Small intestine (tissue), 7 donors: ENCODE data around the gene HLA-DMA. TPM values are rescaled to one million over a fixed set of nuclear protein-coding genes. Genes with fewer than 3 reads are reported as not detected.
"Not testable (repeated sequence)": the region's sequence is repeated elsewhere in the genome, so short reads cannot be mapped to it uniquely, and the experiment has no call there.

Experiments used
- DNase-seq, 2 donors: peaks; one replicate each; pipeline versions ENCODE4 v3.0.0 to v3.0.0-alpha.2; 2013
- FAIRE-seq: peaks from 2 replicates; lab custom pipeline; 2012; peaks lifted over from hg19 to GRCh38; lab: Jason Lieb, UNC
- H3K27ac ChIP-seq, 3 donors: one replicate each; pipeline ENCODE4 v1.5.1; 2013; ENCODE audit warnings: low read length in 2 of 3, mild to moderate bottlenecking in 2 of 3, control low read depth in 1 of 3, inconsistent platforms in 1 of 3, low read depth in 1 of 3, moderate library complexity in 1 of 3
- H3K27me3 ChIP-seq, 3 donors: one replicate each; pipeline ENCODE4 v1.6.1; 2013; ENCODE audit warnings: low read length in 3 of 3, inconsistent platforms in 1 of 3; ENCODE audit not compliant: control insufficient read depth in 3 of 3, insufficient read depth in 3 of 3
- H3K36me3 ChIP-seq, 3 donors: one replicate each; pipeline ENCODE4 v1.6.1; 2013; ENCODE audit warnings: low read length in 3 of 3, inconsistent platforms in 1 of 3, low read depth in 1 of 3, mild to moderate bottlenecking in 1 of 3, moderate library complexity in 1 of 3; ENCODE audit not compliant: control insufficient read depth in 3 of 3, insufficient read depth in 2 of 3
- H3K4me1 ChIP-seq, 3 donors: one replicate each; pipeline ENCODE4 v1.6.1; 2013; ENCODE audit warnings: low read length in 2 of 3, inconsistent platforms in 1 of 3, low read depth in 1 of 3, mild to moderate bottlenecking in 1 of 3, moderate library complexity in 1 of 3; ENCODE audit not compliant: control insufficient read depth in 3 of 3, insufficient read depth in 2 of 3
- H3K4me3 ChIP-seq, 3 donors: one replicate each; pipeline ENCODE4 v1.5.1; 2013; ENCODE audit warnings: low read length in 3 of 3, control low read depth in 1 of 3, inconsistent platforms in 1 of 3, low read depth in 1 of 3, mild to moderate bottlenecking in 1 of 3, moderate library complexity in 1 of 3
- H3K9me3 ChIP-seq, 2 donors: one replicate each; pipeline ENCODE4 v1.6.1; 2013; ENCODE audit warnings: low read depth in 1 of 2, low read length in 1 of 2; ENCODE audit not compliant: control insufficient read depth in 2 of 2, insufficient read depth in 1 of 2
- WGBS, 3 donors: extraction: QIAGEN DNeasy Blood & Tissue Kit; methylation state at CpG; one replicate each; pipeline ENCODE4 v1.1.7; 2013; 5-methylcytosine and 5-hydroxymethylcytosine counted together
- polyA plus RNA-seq, 4 donors: library from polyadenylated mRNA; stranded (reverse) in 3 of 4; unstranded in 1 of 4; fragments of 200-250 nt in 3 of 4; fragments of 120-200 nt in 1 of 4; gene quantifications; one replicate each; pipeline versions ENCODE4 v1.2.1 to v1.2.3, GENCODE V29; 2013
- donor health status: healthy with polysubstance abuse.
- donor health status: control.
- donor health status: control.
- donor health status: Bipolar disorder and iron deficiency.
- donor health status: healthy.

Gene HLA-DMA
- polyA plus RNA-seq, 4 donors: 24.5 to 111 (median 68.5) TPM

DNA sequence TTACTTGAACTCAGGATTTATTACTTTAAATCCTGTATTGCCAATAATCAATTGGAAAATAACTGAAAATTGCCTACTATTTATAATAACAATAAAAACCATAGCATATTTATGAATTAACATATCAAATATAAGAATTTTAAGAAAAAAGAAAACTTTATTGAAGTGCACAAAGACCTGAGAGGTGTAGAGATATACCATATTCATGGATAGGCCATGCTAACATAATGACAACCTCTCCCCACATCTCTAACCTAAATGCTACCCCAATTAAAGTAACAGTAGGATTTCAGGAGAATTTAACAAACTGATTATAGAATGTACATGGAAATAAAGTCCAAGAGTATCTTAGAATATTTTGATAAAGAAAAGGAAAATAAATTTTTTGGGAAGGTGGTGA lies 6.9 kb downstream of the HLA-DMA start:
- no peaks in the 10 kb centered on the region for H3K9me3 ChIP-seq
- peaks cover 0 to 2% (median 0%) of the 10 kb centered on the region in 3 donors for H3K36me3 ChIP-seq
- H3K4me1 ChIP-seq: peaks cover 0 to 6% (median 4%) of the 10 kb centered on the region in 3 donors
- no peak overlapping the region for H3K27ac ChIP-seq
- FAIRE-seq: no peak
- no peak overlapping the region for H3K4me3 ChIP-seq
- H3K27me3 ChIP-seq: no peaks in the 10 kb centered on the region
- no peak for DNase-seq

DNA sequence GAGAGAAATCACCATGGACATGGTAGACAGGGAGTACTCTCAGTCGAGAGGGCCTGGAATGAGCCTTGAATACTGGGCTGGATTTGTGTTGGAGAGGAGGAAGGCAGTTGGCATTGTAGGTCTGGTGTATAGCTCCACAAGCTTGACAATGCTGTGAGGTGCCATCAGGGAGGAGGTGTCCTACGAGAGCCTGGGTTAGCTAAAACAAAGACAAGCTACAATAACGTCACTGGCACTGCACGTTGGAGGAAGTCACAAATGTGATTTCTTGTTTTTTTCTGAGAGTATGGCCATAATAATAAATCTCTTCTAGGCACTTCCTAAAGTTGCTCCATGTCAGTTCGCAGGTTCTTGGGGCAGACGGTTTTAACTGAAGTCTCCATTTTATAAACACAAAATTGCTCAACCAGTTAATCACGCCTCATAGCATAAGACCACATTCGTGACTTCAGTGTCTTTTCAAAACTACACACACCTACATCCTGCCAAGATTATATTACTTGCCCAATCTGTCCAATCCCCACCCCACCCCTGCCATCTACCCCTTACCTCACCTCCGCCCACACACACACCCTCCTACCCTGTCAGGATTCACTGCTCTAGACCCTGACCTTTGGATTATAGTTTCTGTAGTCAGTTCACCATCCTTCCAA lies 7.7 kb downstream of the HLA-DMA start:
- peaks cover 0 to 6% (median 4%) of the 10 kb centered on the region in 3 donors for H3K4me1 ChIP-seq
- FAIRE-seq: no peak

DNA sequence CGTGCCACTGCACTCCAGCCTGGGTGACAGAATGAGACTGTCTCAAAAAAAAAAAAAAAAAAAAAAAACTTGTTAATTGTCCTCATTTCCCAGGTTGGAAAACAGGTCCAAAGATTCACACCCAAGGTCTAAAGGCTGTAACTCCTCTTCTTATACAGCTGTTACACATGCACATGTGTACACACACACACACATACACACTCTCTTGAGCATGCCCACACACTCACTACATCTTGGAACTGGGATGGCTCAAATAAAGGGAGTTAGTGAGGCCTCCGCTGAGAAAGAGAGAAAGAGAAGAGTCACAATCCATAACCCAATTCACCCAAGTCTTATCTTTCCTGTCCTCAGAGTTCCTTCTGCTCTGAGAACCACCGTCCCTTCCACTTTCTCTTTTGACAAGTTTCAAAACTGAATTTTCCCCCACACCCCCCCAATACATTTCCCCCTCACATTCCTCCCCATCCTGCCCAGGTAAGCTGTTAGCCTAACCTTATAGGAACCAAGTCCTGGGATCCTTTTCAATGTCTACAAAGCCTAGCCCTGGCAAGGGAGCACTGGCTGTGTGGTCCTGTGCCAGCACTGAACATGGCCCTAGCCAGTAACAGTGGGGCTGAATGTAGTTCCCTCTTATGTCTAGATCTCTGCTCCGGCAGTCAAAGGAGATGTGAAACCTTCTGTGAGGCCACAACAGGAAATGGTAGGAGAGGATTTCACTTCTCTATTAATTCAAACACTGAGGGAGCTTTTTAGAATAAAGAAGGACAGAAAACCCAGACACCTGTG lies 8.8 kb downstream of the HLA-DMA start:
- 54 to 67% (median 55%) methylated on average over 3 to 4 of the region's 4 CpGs for WGBS, 3 donors
- Histone ChIP-seq H3K4me3 (no peak overlapping the region), H3K4me1 (peaks cover 0 to 6% (median 6%) of the 10 kb centered on the region in 3 donors), H3K36me3 (no peaks in the 10 kb centered on the region), H3K27ac (peak overlapping the region in 2 of 3 donors; percentile 70 to 83), H3K9me3 (no peaks in the 10 kb centered on the region), H3K27me3 (no peaks in the 10 kb centered on the region)
- DNase-seq (no peak), FAIRE-seq (no peak)

More for the DNA sequence above, 7.7 kb downstream of the HLA-DMA start:
- H3K9me3 ChIP-seq: no peaks in the 10 kb centered on the region
- peak in 1 of 2 donors; percentile 51 for DNase-seq
- H3K36me3 ChIP-seq: no peaks in the 10 kb centered on the region
- H3K27ac ChIP-seq: peak overlapping the region in 1 of 3 donors; percentile 2
- 59 to 73% (median 70%) methylated on average over 9 of the region's 9 CpGs for WGBS, 3 donors
- H3K27me3 ChIP-seq: no peaks in the 10 kb centered on the region
- no peak overlapping the region for H3K4me3 ChIP-seq

DNA sequence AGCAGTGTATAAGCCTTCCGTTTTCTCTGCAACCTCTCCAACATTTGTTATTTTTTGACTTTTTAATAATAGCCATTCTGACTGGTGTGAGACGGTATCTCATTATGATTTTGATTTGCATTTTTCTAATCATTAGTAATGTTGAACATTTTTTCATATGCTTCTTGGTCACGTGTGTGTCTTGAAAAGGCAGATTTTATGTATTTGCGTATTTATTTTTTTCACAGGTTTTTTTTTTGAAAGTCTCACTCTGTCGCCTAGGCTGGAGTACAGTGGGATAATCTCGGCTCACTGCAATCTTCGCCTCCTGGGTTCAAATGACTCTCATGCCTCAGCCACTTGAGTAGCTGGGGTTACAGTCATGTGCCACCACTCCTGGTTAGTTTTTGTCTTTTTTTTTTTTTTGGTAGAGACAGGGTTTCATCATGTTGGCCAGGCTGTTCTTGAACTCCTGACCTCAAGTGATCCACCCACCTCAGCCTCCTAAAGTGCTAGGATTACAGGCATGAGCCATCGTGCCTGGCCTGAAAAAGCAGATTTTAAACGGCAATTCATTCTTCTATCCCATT lies 10.3 kb downstream of the HLA-DMA start:
- not testable (repeated sequence) for H3K36me3 ChIP-seq, DNase-seq, FAIRE-seq, H3K27me3 ChIP-seq, H3K4me1 ChIP-seq, H3K4me3 ChIP-seq, H3K9me3 ChIP-seq
- WGBS, 3 donors: 81 to 94% (median 92%) methylated on average over 9 of the region's 9 CpGs
- H3K27ac ChIP-seq: peak overlapping the region in 1 of 3 donors; percentile 39

DNA sequence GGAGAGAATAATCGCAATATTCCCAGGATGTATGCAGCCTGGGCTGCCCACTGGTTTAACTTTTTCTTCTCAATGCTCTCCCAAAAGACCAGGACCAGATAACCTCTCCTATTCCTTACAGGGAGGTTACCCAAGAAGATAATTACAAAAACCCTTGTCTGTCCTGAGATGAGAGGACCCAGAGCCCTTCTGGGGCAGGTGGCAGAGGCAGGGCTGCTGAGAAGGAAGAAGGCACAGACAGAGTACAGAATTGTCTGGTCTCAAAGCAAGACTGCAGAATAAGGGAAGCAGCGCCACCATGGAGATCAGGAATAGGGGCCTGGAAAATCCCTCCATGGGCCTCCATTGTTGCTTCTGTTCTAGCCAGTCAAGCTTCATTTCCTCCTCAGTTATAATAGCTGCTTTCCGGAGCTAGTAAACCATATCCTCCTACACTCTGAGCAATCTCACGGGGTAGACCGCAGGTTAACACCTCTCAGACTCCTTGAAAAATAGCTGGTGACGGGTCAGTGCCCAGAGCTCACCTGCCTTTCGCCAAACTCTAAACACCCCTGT lies 11.6 kb downstream of the HLA-DMA start:
- DNase-seq (peak in 1 of 2 donors; percentile 52), FAIRE-seq (no peak)
- Histone ChIP-seq H3K27ac (peak overlapping the region; percentile 20 to 90 (median 45)), H3K36me3 (no peaks in the 10 kb centered on the region), H3K4me1 (peaks cover 0 to 6% (median 6%) of the 10 kb centered on the region in 3 donors), H3K27me3 (peaks cover 0 to 11% (median 0%) of the 10 kb centered on the region in 3 donors), H3K9me3 (no peaks in the 10 kb centered on the region), H3K4me3 (no peak overlapping the region)
- WGBS, 3 donors: 56 to 64% (median 57%) methylated on average over 7 of the region's 7 CpGs

DNA sequence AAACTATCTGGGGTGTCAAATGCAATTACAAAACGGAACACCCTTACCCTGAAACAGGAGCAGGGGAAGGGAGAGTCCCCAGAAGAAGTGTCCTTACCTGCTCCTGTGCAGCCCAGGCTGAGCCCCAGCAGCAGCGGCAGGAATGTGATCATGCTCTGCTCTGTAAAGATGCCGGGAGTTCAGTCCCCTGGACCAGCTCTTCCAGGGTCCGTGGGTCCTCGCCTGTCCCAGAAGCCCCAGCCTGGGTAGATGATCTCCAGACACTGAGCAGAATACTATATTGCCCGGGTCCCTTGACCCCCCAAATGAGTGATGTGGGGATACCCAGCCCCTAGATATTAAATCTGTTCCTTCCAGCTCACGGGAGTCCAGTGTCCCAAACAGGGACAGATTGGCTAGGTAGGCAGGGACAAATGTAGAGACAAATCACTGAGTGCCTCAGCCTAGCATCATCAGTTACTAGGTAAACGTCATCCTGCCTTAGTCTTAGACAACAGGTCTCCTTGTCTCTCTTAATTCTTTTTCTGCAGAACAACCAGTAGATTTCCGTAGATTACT lies 12.2 kb downstream of the HLA-DMA start, which contains the start of gene HLA-DMB:
Gene HLA-DMB (minus strand): TSS at position 373 of the 558 bp plus-strand sequence. CDS start 221 bp downstream, at position 152.
- FAIRE-seq (no peak), DNase-seq (peak; percentile 83 to 93)
- WGBS, 3 donors: 3 to 15% (median 4%) methylated on average over 8 to 9 of the region's 9 CpGs
- Histone ChIP-seq H3K27ac (peak within 1 kb of the TSS; percentile 20 to 90 (median 45)), H3K27me3 (peaks cover 0 to 16% (median 0%) of the 10 kb centered on the region in 3 donors), H3K36me3 (no peaks in the 10 kb centered on the region), H3K4me3 (peak within 1 kb of the TSS; percentile 30 to 75 (median 69)), H3K4me1 (peaks cover 0 to 6% (median 6%) of the 10 kb centered on the region in 3 donors), H3K9me3 (no peaks in the 10 kb centered on the region)

DNA sequence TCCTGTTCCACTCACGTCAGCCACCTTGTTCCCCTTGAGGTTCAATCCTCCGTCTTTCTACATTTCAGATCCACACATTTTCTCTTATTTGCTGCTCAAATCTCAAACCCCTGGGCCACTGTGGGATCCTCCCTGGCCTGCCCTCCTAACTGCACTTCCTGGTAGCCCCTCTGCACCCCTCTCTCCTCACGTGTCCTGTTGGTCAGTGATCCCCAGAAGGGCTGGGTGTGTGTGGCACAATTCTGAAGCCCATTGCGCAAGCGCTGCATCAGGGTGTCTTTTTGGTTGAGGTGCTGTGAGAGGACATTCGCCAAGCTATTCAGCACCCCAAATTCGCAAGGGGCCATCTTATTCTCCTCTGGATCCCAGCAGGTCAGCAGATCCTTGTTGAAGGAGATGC lies 14.4 kb downstream of the HLA-DMA start:
- no peak for FAIRE-seq
- no peak for DNase-seq
- 91 to 97% (median 93%) methylated on average over 7 of the region's 7 CpGs for WGBS, 3 donors
- Histone ChIP-seq H3K4me3 (no peak overlapping the region), H3K27me3 (peaks cover 0 to 20% (median 0%) of the 10 kb centered on the region in 3 donors), H3K27ac (no peak overlapping the region), H3K36me3 (no peaks in the 10 kb centered on the region), H3K4me1 (peaks cover 0 to 3% (median 0%) of the 10 kb centered on the region in 3 donors), H3K9me3 (no peaks in the 10 kb centered on the region)

DNA sequence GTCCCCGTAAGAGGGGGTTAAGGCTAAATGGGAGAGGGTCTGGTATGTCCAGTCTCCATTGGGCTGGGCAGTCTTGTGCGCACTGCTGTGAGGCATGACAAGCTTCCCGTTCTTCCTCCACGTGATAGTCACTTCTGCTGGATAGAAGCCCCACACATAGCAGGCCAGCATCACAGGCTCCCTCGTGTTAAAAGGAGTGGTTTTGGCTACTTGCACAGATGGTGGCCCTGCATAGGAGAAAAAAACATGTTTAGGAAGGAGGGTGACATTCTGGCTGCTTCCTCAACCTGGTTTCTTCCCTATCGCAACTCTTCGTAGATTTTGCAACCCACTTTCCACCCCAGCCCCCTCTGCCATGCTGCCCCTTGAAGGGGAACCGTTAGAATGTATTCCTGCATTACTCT lies 15.7 kb downstream of the HLA-DMA start:
- Histone ChIP-seq H3K27me3 (peaks cover 0 to 20% (median 0%) of the 10 kb centered on the region in 3 donors), H3K36me3 (no peaks in the 10 kb centered on the region), H3K9me3 (no peaks in the 10 kb centered on the region), H3K4me3 (no peak overlapping the region), H3K4me1 (peaks cover 0 to 3% (median 0%) of the 10 kb centered on the region in 3 donors), H3K27ac (no peak overlapping the region)
- WGBS, 3 donors: 85 to 88% (median 86%) methylated on average over 8 of the region's 8 CpGs
- DNase-seq (no peak), FAIRE-seq (no peak)
